BJ (cell line): ENCODE results near the gene SMCO4. TPM values are rescaled to one million over a fixed set of nuclear protein-coding genes. Genes with fewer than 3 reads are reported as not detected.

Experiments used
- CTCF ChIA-PET: fragments of 350-600 bp; formaldehyde crosslinking; extraction: SDS; loops from one replicate; lab custom pipeline; 2021; ENCODE audit warnings: antibody characterized with exemption, inconsistent platforms; lab: Yijun Ruan, JAX
- POLR2A ChIA-PET: fragments of 300-600 bp; sonication (Branson Sonifier 250); formaldehyde crosslinking; extraction: SDS; loops from one replicate; lab custom pipeline; 2021; ENCODE audit warnings: antibody characterized with exemption; lab: Charles Lee
- DNase-seq: peaks from one replicate; pipeline ENCODE4 v3.0.0-alpha.2; 2011; ENCODE audit warnings: low read depth
- H3K27me3 ChIP-seq: 2 replicates; pipeline ENCODE4 v1.6.0; 2011; ENCODE audit warnings: low read length; ENCODE audit not compliant: control insufficient read depth, insufficient read depth
- H3K36me3 ChIP-seq: 2 replicates; pipeline ENCODE4 v1.5.1; 2011; ENCODE audit warnings: low read length; ENCODE audit not compliant: control insufficient read depth, insufficient read depth
- H3K4me3 ChIP-seq: 2 replicates; pipeline ENCODE4 v1.5.1; 2011; ENCODE audit warnings: low read depth, mild to moderate bottlenecking, control low read depth, low read length
- polyA plus RNA-seq: library from polyadenylated mRNA; depleted of rRNA; stranded (reverse); fragments of >200 nt; gene quantifications from 2 replicates; pipeline ENCODE4 v1.2.3, GENCODE V29; 2011
- TF ChIP-seq, protein P1 (sequence below): IDR thresholded peaks from 2 replicates; pipeline ENCODE4 v1.5.1; 2011; ENCODE audit warnings: low read depth, mild to moderate bottlenecking, control low read depth, inconsistent platforms, low read length, moderate library complexity; ENCODE audit not compliant: insufficient read depth

The SMCO4 gene
- polyA plus RNA-seq, 1 experiment: 12.8 TPM

- ChIA-PET CTCF (no interaction called here), POLR2A (no interaction called here)
- Histone ChIP-seq H3K36me3 (no peaks in the 10 kb centered on the region), H3K4me3 (no peak overlapping the region), H3K27me3 (no peaks in the 10 kb centered on the region)
- DNase-seq: no peak
- TF ChIP-seq, protein P1, sequence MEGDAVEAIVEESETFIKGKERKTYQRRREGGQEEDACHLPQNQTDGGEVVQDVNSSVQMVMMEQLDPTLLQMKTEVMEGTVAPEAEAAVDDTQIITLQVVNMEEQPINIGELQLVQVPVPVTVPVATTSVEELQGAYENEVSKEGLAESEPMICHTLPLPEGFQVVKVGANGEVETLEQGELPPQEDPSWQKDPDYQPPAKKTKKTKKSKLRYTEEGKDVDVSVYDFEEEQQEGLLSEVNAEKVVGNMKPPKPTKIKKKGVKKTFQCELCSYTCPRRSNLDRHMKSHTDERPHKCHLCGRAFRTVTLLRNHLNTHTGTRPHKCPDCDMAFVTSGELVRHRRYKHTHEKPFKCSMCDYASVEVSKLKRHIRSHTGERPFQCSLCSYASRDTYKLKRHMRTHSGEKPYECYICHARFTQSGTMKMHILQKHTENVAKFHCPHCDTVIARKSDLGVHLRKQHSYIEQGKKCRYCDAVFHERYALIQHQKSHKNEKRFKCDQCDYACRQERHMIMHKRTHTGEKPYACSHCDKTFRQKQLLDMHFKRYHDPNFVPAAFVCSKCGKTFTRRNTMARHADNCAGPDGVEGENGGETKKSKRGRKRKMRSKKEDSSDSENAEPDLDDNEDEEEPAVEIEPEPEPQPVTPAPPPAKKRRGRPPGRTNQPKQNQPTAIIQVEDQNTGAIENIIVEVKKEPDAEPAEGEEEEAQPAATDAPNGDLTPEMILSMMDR: no peak
Measured at GRCh38 chr11:93520726-93521509, 22.3 kb downstream of the SMCO4 start.

DNA sequence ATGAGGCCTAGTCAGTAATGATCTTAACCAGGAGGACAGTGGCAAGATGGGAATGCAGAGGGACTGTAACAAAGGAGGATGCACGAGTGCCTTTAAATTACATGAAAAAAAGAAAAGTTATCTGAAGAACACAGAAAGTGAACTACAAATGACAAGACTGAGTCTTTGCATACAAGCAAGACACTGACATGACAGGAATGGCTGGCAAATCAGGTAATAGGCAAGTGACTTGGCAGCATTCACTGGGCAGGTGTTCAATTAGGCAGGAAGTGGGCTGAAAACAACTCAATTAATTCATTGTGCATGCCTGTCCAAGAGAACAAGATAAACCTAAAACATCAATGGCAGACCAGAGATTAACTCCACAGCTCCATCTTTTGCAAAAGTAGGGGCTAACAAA lies 24.0 kb downstream of the SMCO4 start:
- ChIA-PET POLR2A (no interaction called here), CTCF (interaction anchor here (0.6 kb wide), 1 partner anchor 1439 kb away, joined by 4 read pairs; no protein-coding TSS in a partner anchor)
- Histone ChIP-seq H3K36me3 (peaks cover 3% of the 10 kb centered on the region; the same call in 1 of the 2 replicates), H3K4me3 (no peak overlapping the region), H3K27me3 (0 out of 2 replicates have a peak, but pooled peaks cover 2% of the 10 kb centered on the region)
- no peak for DNase-seq
- TF ChIP-seq, protein P1: no peak

GRCh38 chr11:93518081-93518480 lies 25.1 kb downstream of the SMCO4 start:
- H3K36me3 ChIP-seq: peaks cover 3% of the 10 kb centered on the region; the same call in 1 of the 2 replicates
- POLR2A ChIA-PET: no interaction called here
- H3K4me3 ChIP-seq: no peak overlapping the region
- no peak for DNase-seq
- CTCF ChIA-PET: no interaction called here
- 0 out of 2 replicates have a peak, but pooled peaks cover 2% of the 10 kb centered on the region for H3K27me3 ChIP-seq
- TF ChIP-seq, protein P1: no peak

DNA sequence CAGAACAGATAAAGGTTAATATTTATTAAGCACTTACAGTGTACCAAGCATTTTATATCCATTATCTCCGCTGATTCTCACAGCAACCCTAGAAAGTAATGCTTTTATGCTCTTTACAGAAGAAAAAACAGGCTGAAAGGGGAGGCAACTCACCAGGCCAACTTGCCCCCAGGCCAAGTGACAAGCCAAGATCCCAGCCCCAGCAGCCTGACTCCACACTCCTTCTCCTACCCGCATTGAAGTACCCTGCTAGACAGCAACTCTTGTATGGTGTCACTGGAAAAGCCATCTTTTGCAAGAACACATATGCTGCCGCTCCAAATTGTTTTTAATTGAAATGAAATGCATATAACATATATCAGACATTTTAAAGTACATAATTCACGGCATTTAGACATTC lies 25.6 kb downstream of the SMCO4 start:
- no peak for DNase-seq
- Histone ChIP-seq H3K27me3 (0 out of 2 replicates have a peak, but pooled peaks cover 2% of the 10 kb centered on the region), H3K36me3 (peaks cover 3% of the 10 kb centered on the region; the same call in 1 of the 2 replicates), H3K4me3 (no peak overlapping the region)
- TF ChIP-seq, protein P1: no peak
- POLR2A ChIA-PET: no interaction called here
- CTCF ChIA-PET: no interaction called here

DNA sequence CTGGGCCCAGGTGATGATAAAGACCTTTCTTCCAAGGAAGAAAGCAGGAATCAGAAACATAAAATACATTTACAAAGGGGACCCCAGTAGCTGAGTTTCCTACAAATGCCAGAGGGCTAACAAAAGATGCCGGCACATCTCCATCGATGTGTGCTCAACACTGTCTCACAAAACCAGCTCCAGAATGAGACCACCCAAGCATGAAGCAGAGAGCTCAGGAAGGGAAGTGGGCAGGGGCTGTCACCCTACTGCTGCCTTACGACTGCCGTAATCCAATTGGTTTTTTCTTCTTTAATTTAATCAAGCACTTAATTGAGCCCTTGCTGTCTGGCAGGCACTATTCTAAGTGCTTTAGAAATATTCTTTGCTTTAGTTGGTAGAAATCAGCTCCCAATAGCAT lies 26.1 kb downstream of the SMCO4 start:
- TF ChIP-seq, protein P1: no peak
- CTCF ChIA-PET: no interaction called here
- no peak for DNase-seq
- H3K4me3 ChIP-seq: no peak overlapping the region
- peaks cover 3% of the 10 kb centered on the region; the same call in 1 of the 2 replicates for H3K36me3 ChIP-seq
- 0 out of 2 replicates have a peak, but pooled peaks cover 2% of the 10 kb centered on the region for H3K27me3 ChIP-seq
- POLR2A ChIA-PET: no interaction called here
